ENCODE data around the gene ENPP6. TPM values are rescaled to one million over a fixed set of nuclear protein-coding genes. Genes with fewer than 3 reads are reported as not detected.

Gene ENPP6
- polyA plus RNA-seq, 1 donor from 2014 or later = not detected

DNA sequence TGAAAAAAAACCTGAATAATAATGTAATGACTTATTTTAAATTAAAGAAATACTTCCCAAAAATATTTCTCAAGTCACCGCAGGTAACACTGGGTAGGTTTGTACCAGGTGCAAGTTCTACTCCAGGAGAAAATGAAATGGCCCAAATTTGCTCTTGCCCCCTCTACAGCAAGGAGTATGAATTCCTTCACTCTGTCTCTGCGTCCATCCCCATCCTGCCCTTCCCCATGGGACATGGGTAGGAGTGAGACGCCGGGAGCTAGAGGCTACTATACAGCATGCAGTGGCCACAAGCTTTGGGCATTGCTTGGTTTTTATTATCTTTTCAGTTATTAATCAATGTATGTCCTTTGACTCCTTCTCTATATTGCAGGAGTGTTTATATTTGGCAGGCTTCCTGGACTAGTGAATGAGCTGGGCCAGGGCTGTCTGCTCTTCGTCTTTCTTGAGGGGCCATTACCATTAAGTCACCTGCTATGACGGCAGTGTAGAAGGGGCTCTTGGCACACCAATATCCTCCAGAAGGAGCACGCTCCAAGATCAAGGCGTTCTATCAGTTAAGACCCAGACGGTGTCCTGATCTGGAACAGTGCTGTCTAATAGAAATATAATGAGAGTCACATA is 149.6 kb downstream of the ENPP6 start:
- H3K27ac ChIP-seq (ENCODE audit: low read length) = no peak overlapping the region
- no peaks in the 10 kb centered on the region for H3K9me3 ChIP-seq (ENCODE audit: low read length)
- no peak overlapping the region for H3K4me2 ChIP-seq (ENCODE audit: low read length)
- no peak overlapping the region for H3K9ac ChIP-seq (ENCODE audit: low read length)
- H3K36me3 ChIP-seq (ENCODE audit: insufficient read depth, low read length) = no peaks in the 10 kb centered on the region
- no peak overlapping the region for H2AFZ ChIP-seq (ENCODE audit: low read depth, low read length)
- H3K4me3 ChIP-seq (ENCODE audit: low read length) = no peak overlapping the region
- H4K20me1 ChIP-seq (ENCODE audit: insufficient read depth) = no peaks in the 10 kb centered on the region
- no peaks in the 10 kb centered on the region for H3K79me2 ChIP-seq (replicated peaks; ENCODE audit: insufficient read depth, low read length)
- H3K9me2 ChIP-seq (ENCODE audit: insufficient read depth, low read length) = no peaks in the 10 kb centered on the region
- H3F3A ChIP-seq (ENCODE audit: insufficient read depth, low read length, poor library complexity, severe bottlenecking) = no peaks in the 10 kb centered on the region
- no peak for TF ChIP-seq EZH2 (IDR thresholded peaks at IDR 0.05; ENCODE audit: borderline replicate concordance, insufficient read depth, low read length, poor library complexity, severe bottlenecking)
- no peak for TF ChIP-seq MXI1 (conservative IDR thresholded peaks at IDR 0.05; ENCODE audit: poor library complexity, severe bottlenecking)
- H3K27me3 ChIP-seq (ENCODE audit: insufficient read depth, low read depth, low read length) = no peaks in the 10 kb centered on the region

DNA sequence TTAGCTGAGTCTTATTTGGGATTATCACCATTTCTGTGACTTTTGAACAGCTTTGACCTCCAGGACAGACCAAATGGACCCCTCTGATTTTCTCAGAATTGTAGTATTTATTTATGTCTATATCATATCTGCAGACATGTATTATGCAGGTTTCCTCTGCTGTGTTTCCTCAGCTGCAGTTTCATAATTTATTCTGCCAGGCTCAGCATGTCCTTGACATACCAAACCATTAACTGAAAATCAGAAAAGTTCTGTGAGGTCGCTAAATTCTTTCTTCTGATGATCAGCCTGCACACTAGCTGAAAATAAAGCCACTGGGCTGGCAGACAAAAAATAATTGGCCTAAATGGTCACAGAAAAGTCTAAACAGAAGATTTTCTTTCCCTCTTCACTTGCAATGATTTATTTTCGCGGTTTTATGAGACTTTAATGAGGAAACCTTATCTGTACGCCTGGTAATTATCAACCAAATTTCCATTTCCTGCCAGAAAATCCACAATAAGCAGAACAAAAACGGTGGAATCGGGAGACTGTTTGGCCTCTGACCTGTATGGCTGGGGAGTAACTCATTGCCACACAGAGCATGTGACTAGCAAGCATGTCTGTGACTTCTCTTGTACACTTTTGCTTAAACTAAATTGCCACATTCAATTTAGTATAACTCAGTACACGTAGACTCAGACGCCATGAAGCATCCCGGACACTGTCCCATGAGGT is 150.9 kb downstream of the ENPP6 start:
- no peaks in the 10 kb centered on the region for H3K27me3 ChIP-seq (ENCODE audit: insufficient read depth, low read depth, low read length)
- no peak overlapping the region for H2AFZ ChIP-seq (ENCODE audit: low read depth, low read length)
- H3K4me3 ChIP-seq (ENCODE audit: low read length) = no peak overlapping the region
- H4K20me1 ChIP-seq (ENCODE audit: insufficient read depth) = no peaks in the 10 kb centered on the region
- H3K9ac ChIP-seq (ENCODE audit: low read length) = no peak overlapping the region
- H3F3A ChIP-seq (ENCODE audit: insufficient read depth, low read length, poor library complexity, severe bottlenecking) = no peaks in the 10 kb centered on the region
- no peak overlapping the region for H3K27ac ChIP-seq (ENCODE audit: low read length)
- H3K4me2 ChIP-seq (ENCODE audit: low read length) = no peak overlapping the region
- H3K9me3 ChIP-seq (ENCODE audit: low read length) = no peaks in the 10 kb centered on the region
- no peaks in the 10 kb centered on the region for H3K9me2 ChIP-seq (ENCODE audit: insufficient read depth, low read length)
- no peaks in the 10 kb centered on the region for H3K36me3 ChIP-seq (ENCODE audit: insufficient read depth, low read length)
- H3K79me2 ChIP-seq (replicated peaks; ENCODE audit: insufficient read depth, low read length) = no peaks in the 10 kb centered on the region
- TF ChIP-seq EP300 (conservative IDR thresholded peaks at IDR 0.05; ENCODE audit: poor library complexity, severe bottlenecking) (no peak), CTCF (IDR thresholded peaks at IDR 0.05; ENCODE audit: poor library complexity, severe bottlenecking) (no peak), MXI1 (conservative IDR thresholded peaks at IDR 0.05; ENCODE audit: poor library complexity, severe bottlenecking) (no peak), POLR2AphosphoS5 (IDR thresholded peaks at IDR 0.05) (no peak), REST (IDR thresholded peaks at IDR 0.05; ENCODE audit: borderline replicate concordance) (no peak), TAF1 (IDR thresholded peaks at IDR 0.05; ENCODE audit: low read depth) (no peak), EZH2 (IDR thresholded peaks at IDR 0.05; ENCODE audit: borderline replicate concordance, insufficient read depth, low read length, poor library complexity, severe bottlenecking) (no peak), SMC3 (conservative IDR thresholded peaks at IDR 0.05; ENCODE audit: poor library complexity) (no peak)

All from neural cell (in vitro differentiated cells).